Measurements from ENCODE around the gene LRMDA. TPM values are rescaled to one million over a fixed set of nuclear protein-coding genes. Genes with fewer than 3 reads are reported as not detected.

Gene LRMDA
- total RNA-seq, 1 experiment from 2014 or later: 4.8 TPM

GRCh38 chr10:76115471-76116155 is 684.2 kb downstream of the LRMDA start (continued):
- TF ChIP-seq EGR1 (IDR thresholded peaks at IDR 0.05; ENCODE audit: low read depth): no peak
- TF ChIP-seq TCF7L2 (IDR thresholded peaks at IDR 0.05; ENCODE audit: borderline replicate concordance, extremely low read depth, insufficient read depth, insufficient read length): no peak
- no peak for TF ChIP-seq JUND (IDR thresholded peaks at IDR 0.05)
- TF ChIP-seq ELF1 (IDR thresholded peaks at IDR 0.05; ENCODE audit: borderline replicate concordance, low read depth): no peak
- no peak for TF ChIP-seq YY1 (IDR thresholded peaks at IDR 0.05; ENCODE audit: extremely low read depth, insufficient replicate concordance, low read depth, low read length)
- no peak for TF ChIP-seq SIN3A (IDR thresholded peaks at IDR 0.05; ENCODE audit: low read depth)

GRCh38 chr10:76116523-76116922 is 685.1 kb downstream of the LRMDA start:
- no peaks in the 10 kb centered on the region for H3K4me1 ChIP-seq (ENCODE audit: control insufficient read depth in 1 of 2, insufficient read depth in 2 of 2, low read length in 2 of 2)
- no peak for ATAC-seq
- no peak overlapping the region for H3K4me3 ChIP-seq (replicated peaks in 1 of 2; ENCODE audit: low read depth in 1 of 2, low read length in 2 of 2)
- H3K9ac ChIP-seq (ENCODE audit: low read length): no peak overlapping the region
- no peak overlapping the region for H3K4me2 ChIP-seq (ENCODE audit: low read length)
- H4K20me1 ChIP-seq (ENCODE audit: insufficient read depth): no peaks in the 10 kb centered on the region
- no peaks in the 10 kb centered on the region for H3K9me2 ChIP-seq (ENCODE audit: insufficient read depth)
- H3K36me3 ChIP-seq (ENCODE audit: control insufficient read depth in 1 of 2, insufficient read depth in 2 of 2, low read length in 2 of 2): no peaks in the 10 kb centered on the region
- ChIA-PET RAD21 (ENCODE audit: low non-redundant PET in 1 of 2, low total read pairs in 2 of 2, uncharacterized antibody in 2 of 2, unreplicated experiment in 2 of 2) (no interaction called here), CTCF (no interaction called here), POLR2A (no interaction called here)
- no peak for DNase-seq (ENCODE audit: low read depth, low spot score)
- H3K79me2 ChIP-seq (ENCODE audit: insufficient read depth, low read length): no peaks in the 10 kb centered on the region
- TF ChIP-seq TCF7L2 (IDR thresholded peaks at IDR 0.05; ENCODE audit: borderline replicate concordance, extremely low read depth, insufficient read depth, insufficient read length) (no peak), YY1 (IDR thresholded peaks at IDR 0.05; ENCODE audit: extremely low read depth, insufficient replicate concordance, low read depth, low read length) (no peak), SIN3A (IDR thresholded peaks at IDR 0.05; ENCODE audit: low read depth) (no peak), FOSL1 (IDR thresholded peaks at IDR 0.05; ENCODE audit: low read depth) (no peak), POLR2AphosphoS5 (IDR thresholded peaks at IDR 0.05; ENCODE audit: low read depth, low read length) (no peak), ZBTB33 (IDR thresholded peaks at IDR 0.05; ENCODE audit: extremely low read depth, insufficient replicate concordance, low read length) (no peak), MAX (IDR thresholded peaks at IDR 0.05) (no peak), SP1 (IDR thresholded peaks at IDR 0.05; ENCODE audit: low read depth) (no peak), SRF (IDR thresholded peaks at IDR 0.05; ENCODE audit: low read depth) (no peak), CEBPB (IDR thresholded peaks at IDR 0.05; ENCODE audit: low read depth) (no peak), EZH2 (IDR thresholded peaks at IDR 0.05) (no peak), ZNF274 (IDR thresholded peaks at IDR 0.05; ENCODE audit: low read depth, low read length) (no peak), ZFX (IDR thresholded peaks at IDR 0.05) (no peak), REST (IDR thresholded peaks at IDR 0.05; ENCODE audit: low read depth) (no peak), POLR2A (IDR thresholded peaks at IDR 0.05; ENCODE audit: borderline replicate concordance, extremely low read depth, insufficient read depth, insufficient read length) (no peak), JUND (IDR thresholded peaks at IDR 0.05) (no peak), RAD21 (IDR thresholded peaks at IDR 0.05; ENCODE audit: low read depth) (no peak), ELF1 (IDR thresholded peaks at IDR 0.05; ENCODE audit: borderline replicate concordance, low read depth) (no peak)
- H2AFZ ChIP-seq (ENCODE audit: low read depth, low read length, poor library complexity, severe bottlenecking): no peak overlapping the region
- no peaks in the 10 kb centered on the region for H3K9me3 ChIP-seq (ENCODE audit: control insufficient read depth in 1 of 2, insufficient read depth in 1 of 2, low read depth in 1 of 2, low read length in 2 of 2)
- no peak overlapping the region for H3K27ac ChIP-seq (ENCODE audit: low read depth, low read length)
- intact Hi-C loops (cut with micrococcal nuclease): no loop called here
- BruUV-seq (replicated peaks): no TSS peak
- H3K27me3 ChIP-seq (ENCODE audit: insufficient read depth, low read length): peaks cover 6% of the 10 kb centered on the region; the same call in 1 of the 2 replicates

Data from HCT116 (cell line).